ENCODE data around the gene RPS19. TPM values are rescaled to one million over a fixed set of nuclear protein-coding genes. Genes with fewer than 3 reads are reported as not detected.

Gene RPS19
- total and polyA plus RNA-seq, 10 of the 15 experiments (the other 5 are each of a cell fraction or from before 2014, with no cell fraction given), result 2,615 to 5,578 (median 4,127) TPM

GRCh38 chr19:41872775-41873647, 13.0 kb downstream of the RPS19 start (continued):
- no peak for TF ChIP-seq BCLAF1 (IDR thresholded peaks at IDR 0.05)
- no peak for TF ChIP-seq TAF1 (IDR thresholded peaks at IDR 0.05; ENCODE audit: borderline replicate concordance, low read depth, low read length)
- no peak for TF ChIP-seq CHD4 (IDR thresholded peaks at IDR 0.05)
- TF ChIP-seq, protein P1, sequence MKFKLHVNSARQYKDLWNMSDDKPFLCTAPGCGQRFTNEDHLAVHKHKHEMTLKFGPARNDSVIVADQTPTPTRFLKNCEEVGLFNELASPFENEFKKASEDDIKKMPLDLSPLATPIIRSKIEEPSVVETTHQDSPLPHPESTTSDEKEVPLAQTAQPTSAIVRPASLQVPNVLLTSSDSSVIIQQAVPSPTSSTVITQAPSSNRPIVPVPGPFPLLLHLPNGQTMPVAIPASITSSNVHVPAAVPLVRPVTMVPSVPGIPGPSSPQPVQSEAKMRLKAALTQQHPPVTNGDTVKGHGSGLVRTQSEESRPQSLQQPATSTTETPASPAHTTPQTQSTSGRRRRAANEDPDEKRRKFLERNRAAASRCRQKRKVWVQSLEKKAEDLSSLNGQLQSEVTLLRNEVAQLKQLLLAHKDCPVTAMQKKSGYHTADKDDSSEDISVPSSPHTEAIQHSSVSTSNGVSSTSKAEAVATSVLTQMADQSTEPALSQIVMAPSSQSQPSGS (IDR thresholded peaks at IDR 0.05; ENCODE audit: low read length), result no peak
- no peak for TF ChIP-seq DPF2 (IDR thresholded peaks at IDR 0.05)
- no peak for TF ChIP-seq FOS (IDR thresholded peaks at IDR 0.05; ENCODE audit: borderline replicate concordance, extremely low read depth, insufficient read length)
- no peak for TF ChIP-seq CEBPB (IDR thresholded peaks at IDR 0.05; ENCODE audit: borderline replicate concordance in 1 of 2, low read depth in 2 of 2, low read length in 2 of 2)
- TF ChIP-seq, protein P2, sequence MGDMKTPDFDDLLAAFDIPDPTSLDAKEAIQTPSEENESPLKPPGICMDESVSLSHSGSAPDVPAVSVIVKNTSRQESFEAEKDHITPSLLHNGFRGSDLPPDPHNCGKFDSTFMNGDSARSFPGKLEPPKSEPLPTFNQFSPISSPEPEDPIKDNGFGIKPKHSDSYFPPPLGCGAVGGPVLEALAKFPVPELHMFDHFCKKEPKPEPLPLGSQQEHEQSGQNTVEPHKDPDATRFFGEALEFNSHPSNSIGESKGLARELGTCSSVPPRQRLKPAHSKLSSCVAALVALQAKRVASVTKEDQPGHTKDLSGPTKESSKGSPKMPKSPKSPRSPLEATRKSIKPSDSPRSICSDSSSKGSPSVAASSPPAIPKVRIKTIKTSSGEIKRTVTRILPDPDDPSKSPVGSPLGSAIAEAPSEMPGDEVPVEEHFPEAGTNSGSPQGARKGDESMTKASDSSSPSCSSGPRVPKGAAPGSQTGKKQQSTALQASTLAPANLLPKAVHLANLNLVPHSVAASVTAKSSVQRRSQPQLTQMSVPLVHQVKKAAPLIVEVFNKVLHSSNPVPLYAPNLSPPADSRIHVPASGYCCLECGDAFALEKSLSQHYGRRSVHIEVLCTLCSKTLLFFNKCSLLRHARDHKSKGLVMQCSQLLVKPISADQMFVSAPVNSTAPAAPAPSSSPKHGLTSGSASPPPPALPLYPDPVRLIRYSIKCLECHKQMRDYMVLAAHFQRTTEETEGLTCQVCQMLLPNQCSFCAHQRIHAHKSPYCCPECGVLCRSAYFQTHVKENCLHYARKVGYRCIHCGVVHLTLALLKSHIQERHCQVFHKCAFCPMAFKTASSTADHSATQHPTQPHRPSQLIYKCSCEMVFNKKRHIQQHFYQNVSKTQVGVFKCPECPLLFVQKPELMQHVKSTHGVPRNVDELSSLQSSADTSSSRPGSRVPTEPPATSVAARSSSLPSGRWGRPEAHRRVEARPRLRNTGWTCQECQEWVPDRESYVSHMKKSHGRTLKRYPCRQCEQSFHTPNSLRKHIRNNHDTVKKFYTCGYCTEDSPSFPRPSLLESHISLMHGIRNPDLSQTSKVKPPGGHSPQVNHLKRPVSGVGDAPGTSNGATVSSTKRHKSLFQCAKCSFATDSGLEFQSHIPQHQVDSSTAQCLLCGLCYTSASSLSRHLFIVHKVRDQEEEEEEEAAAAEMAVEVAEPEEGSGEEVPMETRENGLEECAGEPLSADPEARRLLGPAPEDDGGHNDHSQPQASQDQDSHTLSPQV (IDR thresholded peaks at IDR 0.05), result no peak
- TF ChIP-seq, protein P3, sequence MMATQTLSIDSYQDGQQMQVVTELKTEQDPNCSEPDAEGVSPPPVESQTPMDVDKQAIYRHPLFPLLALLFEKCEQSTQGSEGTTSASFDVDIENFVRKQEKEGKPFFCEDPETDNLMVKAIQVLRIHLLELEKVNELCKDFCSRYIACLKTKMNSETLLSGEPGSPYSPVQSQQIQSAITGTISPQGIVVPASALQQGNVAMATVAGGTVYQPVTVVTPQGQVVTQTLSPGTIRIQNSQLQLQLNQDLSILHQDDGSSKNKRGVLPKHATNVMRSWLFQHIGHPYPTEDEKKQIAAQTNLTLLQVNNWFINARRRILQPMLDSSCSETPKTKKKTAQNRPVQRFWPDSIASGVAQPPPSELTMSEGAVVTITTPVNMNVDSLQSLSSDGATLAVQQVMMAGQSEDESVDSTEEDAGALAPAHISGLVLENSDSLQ (IDR thresholded peaks at IDR 0.05), result no peak
- TF ChIP-seq, protein P4, sequence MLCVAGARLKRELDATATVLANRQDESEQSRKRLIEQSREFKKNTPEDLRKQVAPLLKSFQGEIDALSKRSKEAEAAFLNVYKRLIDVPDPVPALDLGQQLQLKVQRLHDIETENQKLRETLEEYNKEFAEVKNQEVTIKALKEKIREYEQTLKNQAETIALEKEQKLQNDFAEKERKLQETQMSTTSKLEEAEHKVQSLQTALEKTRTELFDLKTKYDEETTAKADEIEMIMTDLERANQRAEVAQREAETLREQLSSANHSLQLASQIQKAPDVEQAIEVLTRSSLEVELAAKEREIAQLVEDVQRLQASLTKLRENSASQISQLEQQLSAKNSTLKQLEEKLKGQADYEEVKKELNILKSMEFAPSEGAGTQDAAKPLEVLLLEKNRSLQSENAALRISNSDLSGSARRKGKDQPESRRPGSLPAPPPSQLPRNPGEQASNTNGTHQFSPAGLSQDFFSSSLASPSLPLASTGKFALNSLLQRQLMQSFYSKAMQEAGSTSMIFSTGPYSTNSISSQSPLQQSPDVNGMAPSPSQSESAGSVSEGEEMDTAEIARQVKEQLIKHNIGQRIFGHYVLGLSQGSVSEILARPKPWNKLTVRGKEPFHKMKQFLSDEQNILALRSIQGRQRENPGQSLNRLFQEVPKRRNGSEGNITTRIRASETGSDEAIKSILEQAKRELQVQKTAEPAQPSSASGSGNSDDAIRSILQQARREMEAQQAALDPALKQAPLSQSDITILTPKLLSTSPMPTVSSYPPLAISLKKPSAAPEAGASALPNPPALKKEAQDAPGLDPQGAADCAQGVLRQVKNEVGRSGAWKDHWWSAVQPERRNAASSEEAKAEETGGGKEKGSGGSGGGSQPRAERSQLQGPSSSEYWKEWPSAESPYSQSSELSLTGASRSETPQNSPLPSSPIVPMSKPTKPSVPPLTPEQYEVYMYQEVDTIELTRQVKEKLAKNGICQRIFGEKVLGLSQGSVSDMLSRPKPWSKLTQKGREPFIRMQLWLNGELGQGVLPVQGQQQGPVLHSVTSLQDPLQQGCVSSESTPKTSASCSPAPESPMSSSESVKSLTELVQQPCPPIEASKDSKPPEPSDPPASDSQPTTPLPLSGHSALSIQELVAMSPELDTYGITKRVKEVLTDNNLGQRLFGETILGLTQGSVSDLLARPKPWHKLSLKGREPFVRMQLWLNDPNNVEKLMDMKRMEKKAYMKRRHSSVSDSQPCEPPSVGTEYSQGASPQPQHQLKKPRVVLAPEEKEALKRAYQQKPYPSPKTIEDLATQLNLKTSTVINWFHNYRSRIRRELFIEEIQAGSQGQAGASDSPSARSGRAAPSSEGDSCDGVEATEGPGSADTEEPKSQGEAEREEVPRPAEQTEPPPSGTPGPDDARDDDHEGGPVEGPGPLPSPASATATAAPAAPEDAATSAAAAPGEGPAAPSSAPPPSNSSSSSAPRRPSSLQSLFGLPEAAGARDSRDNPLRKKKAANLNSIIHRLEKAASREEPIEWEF (IDR thresholded peaks at IDR 0.05; ENCODE audit: insufficient replicate concordance, low read depth, low read length), result no peak
- no peak for TF ChIP-seq SPI1 (IDR thresholded peaks at IDR 0.05; ENCODE audit: borderline replicate concordance, insufficient read depth, low read depth, low read length)
- TF ChIP-seq TBL1XR1 (IDR thresholded peaks at IDR 0.05; ENCODE audit: low read depth, low read length), result no peak
- TF ChIP-seq ZNF24 (IDR thresholded peaks at IDR 0.05), result no peak

Data from GM12878 (cell line).